Ureter (tissue), 1 donor: ENCODE data around the gene SLX4IP. TPM values are rescaled to one million over a fixed set of nuclear protein-coding genes. Genes with fewer than 3 reads are reported as not detected.

ENCODE experiments used
- DNase-seq: peaks from one replicate; pipeline ENCODE4 v3.0.0-alpha.2; 2020; ENCODE audit warnings: low spot score
- total RNA-seq: library from RNA; stranded (reverse); gene quantifications from one replicate; pipeline ENCODE4 v1.2.4, GENCODE V29; 2023
- donor health status: DM: yes; HTN: yes; CAD: no.

Gene SLX4IP
- total RNA-seq, 1 donor from 2014 or later: 11.1 TPM

GRCh38 chr20:10550204-10551118 lies 115.4 kb downstream of the SLX4IP start:
- DNase-seq: no peak

- no peak for DNase-seq
Measured at GRCh38 chr20:10551732-10552724, 116.9 kb downstream of the SLX4IP start.

- DNase-seq: peak; percentile 64
Measured at GRCh38 chr20:10553326-10553984, 118.3 kb downstream of the SLX4IP start.

- DNase-seq: no peak
Measured at GRCh38 chr20:10554285-10554684, 119.2 kb downstream of the SLX4IP start.

GRCh38 chr20:10555393-10555792 lies 120.3 kb downstream of the SLX4IP start:
- DNase-seq: no peak

GRCh38 chr20:10555865-10556308 lies 120.8 kb downstream of the SLX4IP start:
- DNase-seq: no peak

GRCh38 chr20:10556519-10557083 lies 121.5 kb downstream of the SLX4IP start:
- no peak for DNase-seq

- no peak for DNase-seq
Measured at GRCh38 chr20:10557685-10558084, 122.6 kb downstream of the SLX4IP start.

- DNase-seq: no peak
Measured at GRCh38 chr20:10558635-10559187, 123.6 kb downstream of the SLX4IP start.

GRCh38 chr20:10559266-10559665 lies 124.2 kb downstream of the SLX4IP start:
- no peak for DNase-seq

GRCh38 chr20:10560686-10561085 lies 125.6 kb downstream of the SLX4IP start:
- no peak for DNase-seq

GRCh38 chr20:10561302-10561701 lies 126.2 kb downstream of the SLX4IP start:
- no peak for DNase-seq

GRCh38 chr20:10562899-10563298 lies 127.8 kb downstream of the SLX4IP start:
- DNase-seq: no peak

- DNase-seq: no peak
Measured at GRCh38 chr20:10563935-10564492, 128.9 kb downstream of the SLX4IP start.

- no peak for DNase-seq
Measured at GRCh38 chr20:10565191-10565921, 130.3 kb downstream of the SLX4IP start.

- no peak for DNase-seq
Measured at GRCh38 chr20:10565922-10566897, 131.1 kb downstream of the SLX4IP start.

- no peak for DNase-seq
Measured at GRCh38 chr20:10568032-10568431, 132.9 kb downstream of the SLX4IP start.

GRCh38 chr20:10571313-10571815 lies 136.3 kb downstream of the SLX4IP start:
- no peak for DNase-seq

GRCh38 chr20:10572853-10573252 lies 137.7 kb downstream of the SLX4IP start:
- DNase-seq: no peak
